HG03571 (cell line): Measurements from ENCODE around the gene SLC22A4.

ENCODE experiments used
- ATAC-seq: cut with Tn5 transposase; IDR thresholded peaks from one replicate; pipeline ENCODE4 v1.9.1; 2021; ENCODE audit not compliant: unreplicated experiment

SLC22A4 gene

GRCh38 chr5:132274050-132274792 lies 20.0 kb upstream of the SLC22A4 start:
- ATAC-seq = no peak

- no peak for ATAC-seq
These were observed 18.6 kb upstream of the SLC22A4 start for GRCh38 chr5:132275367-132276220.

GRCh38 chr5:132277256-132277655 lies 16.9 kb upstream of the SLC22A4 start:
- no peak for ATAC-seq

- no peak for ATAC-seq
These were observed 16.0 kb upstream of the SLC22A4 start for GRCh38 chr5:132277971-132278853.

- ATAC-seq = no peak
These were observed 14.4 kb upstream of the SLC22A4 start for GRCh38 chr5:132279801-132280200.

GRCh38 chr5:132280371-132281240 lies 13.6 kb upstream of the SLC22A4 start:
- no peak for ATAC-seq

GRCh38 chr5:132281856-132282614 lies 12.2 kb upstream of the SLC22A4 start:
- no peak for ATAC-seq

- no peak for ATAC-seq
These were observed 10.7 kb upstream of the SLC22A4 start for GRCh38 chr5:132283423-132284043.

- no peak for ATAC-seq
These were observed 5.1 kb upstream of the SLC22A4 start for GRCh38 chr5:132289097-132289496.

- no peak for ATAC-seq
These were observed 3.2 kb upstream of the SLC22A4 start for GRCh38 chr5:132291026-132291425.

GRCh38 chr5:132293066-132293991 lies 865 bp upstream of the SLC22A4 start:
- peak; percentile 35 for ATAC-seq

GRCh38 chr5:132294728-132295504 lies 722 bp downstream of the SLC22A4 start:
- ATAC-seq = no peak

GRCh38 chr5:132295505-132296411 lies 1.6 kb downstream of the SLC22A4 start:
- ATAC-seq = no peak

- no peak for ATAC-seq
These were observed 2.3 kb downstream of the SLC22A4 start for GRCh38 chr5:132296412-132297016.

GRCh38 chr5:132297211-132297940 lies 3.2 kb downstream of the SLC22A4 start:
- no peak for ATAC-seq
